ENCODE data around the gene CTH. TPM values are rescaled to one million over a fixed set of nuclear protein-coding genes. Genes with fewer than 3 reads are reported as not detected.

The CTH gene
- polyA plus RNA-seq, 3 donors, result 0.16 to 1.5 (median 0.28) TPM

DNA sequence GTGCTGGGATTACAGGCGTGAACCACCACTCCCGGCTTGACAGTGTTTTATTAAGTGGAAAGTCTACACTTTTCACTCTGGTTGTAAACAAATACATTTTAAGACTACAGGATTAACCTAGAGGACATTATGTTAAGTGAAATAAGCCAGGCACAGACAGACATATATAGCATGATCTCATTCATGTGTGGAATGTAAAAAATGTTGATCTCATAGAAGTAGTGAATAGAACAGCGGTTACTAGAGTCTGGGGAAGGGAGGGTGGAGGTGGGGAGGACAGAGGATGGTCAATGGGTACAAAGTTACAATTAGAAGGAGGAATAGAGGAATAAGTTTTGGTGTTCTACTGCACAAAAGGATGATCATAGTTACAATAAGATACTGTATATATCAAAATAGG lies 16.9 kb downstream of the CTH start:
- Histone ChIP-seq H3K9ac (ENCODE audit: insufficient read depth, low read length, poor library complexity, severe bottlenecking) (no peak overlapping the region), H2AFZ (ENCODE audit: insufficient read depth, low read depth, low read length, poor library complexity, severe bottlenecking) (no peak overlapping the region), H3K4me3 (replicated peaks in 1 of 3; ENCODE audit: low read depth in 2 of 3, low read length in 3 of 3) (no peak overlapping the region), H3K36me3 (replicated peaks in 1 of 2; ENCODE audit: control insufficient read depth in 1 of 2, insufficient read depth in 2 of 2, low read length in 2 of 2) (no peaks in the 10 kb centered on the region), H4K20me1 (ENCODE audit: insufficient read depth, low read length) (no peaks in the 10 kb centered on the region), H3K79me2 (ENCODE audit: insufficient read depth, low read length) (no peaks in the 10 kb centered on the region), H3K9me3 (replicated peaks in 1 of 2; ENCODE audit: control insufficient read depth in 1 of 2, insufficient read depth in 1 of 2, low read length in 2 of 2) (no peaks in the 10 kb centered on the region), H3K4me2 (replicated peaks; ENCODE audit: extremely low read depth, low read length, poor library complexity, severe bottlenecking) (no peak overlapping the region), H3K27me3 (ENCODE audit: control insufficient read depth in 2 of 2, insufficient read depth in 2 of 2, low read length in 2 of 2) (no peaks in the 10 kb centered on the region), H3K27ac (ENCODE audit: low read depth in 1 of 2, low read length in 2 of 2) (no peak overlapping the region), H3K4me1 (ENCODE audit: control insufficient read depth in 1 of 2, insufficient read depth in 2 of 2, low read length in 2 of 2) (no peaks in the 10 kb centered on the region)
- H3K4me3 Mint-ChIP-seq, result no peak overlapping the region
- peak overlapping the region in 1 of 7 donors; percentile 17 for H3K27ac Mint-ChIP-seq
- TF ChIP-seq, protein P1, sequence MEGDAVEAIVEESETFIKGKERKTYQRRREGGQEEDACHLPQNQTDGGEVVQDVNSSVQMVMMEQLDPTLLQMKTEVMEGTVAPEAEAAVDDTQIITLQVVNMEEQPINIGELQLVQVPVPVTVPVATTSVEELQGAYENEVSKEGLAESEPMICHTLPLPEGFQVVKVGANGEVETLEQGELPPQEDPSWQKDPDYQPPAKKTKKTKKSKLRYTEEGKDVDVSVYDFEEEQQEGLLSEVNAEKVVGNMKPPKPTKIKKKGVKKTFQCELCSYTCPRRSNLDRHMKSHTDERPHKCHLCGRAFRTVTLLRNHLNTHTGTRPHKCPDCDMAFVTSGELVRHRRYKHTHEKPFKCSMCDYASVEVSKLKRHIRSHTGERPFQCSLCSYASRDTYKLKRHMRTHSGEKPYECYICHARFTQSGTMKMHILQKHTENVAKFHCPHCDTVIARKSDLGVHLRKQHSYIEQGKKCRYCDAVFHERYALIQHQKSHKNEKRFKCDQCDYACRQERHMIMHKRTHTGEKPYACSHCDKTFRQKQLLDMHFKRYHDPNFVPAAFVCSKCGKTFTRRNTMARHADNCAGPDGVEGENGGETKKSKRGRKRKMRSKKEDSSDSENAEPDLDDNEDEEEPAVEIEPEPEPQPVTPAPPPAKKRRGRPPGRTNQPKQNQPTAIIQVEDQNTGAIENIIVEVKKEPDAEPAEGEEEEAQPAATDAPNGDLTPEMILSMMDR (IDR thresholded peaks at IDR 0.05), result no peak
- no peak for DNase-seq
- no peaks in the 10 kb centered on the region for H3K4me1 Mint-ChIP-seq
- intact Hi-C loops (cut with micrococcal nuclease), result no loop called here
- no peaks in the 10 kb centered on the region for H3K36me3 Mint-ChIP-seq
- no CpG with 5 or more reads among the region's 3 CpGs for WGBS (ENCODE audit: insufficient coverage)
- H3K9me3 Mint-ChIP-seq, result no peaks in the 10 kb centered on the region
- peaks cover 0 to 1% (median 0%) of the 10 kb centered on the region in 3 donors for H3K27me3 Mint-ChIP-seq (ENCODE audit: low read depth in 3 of 3)

DNA sequence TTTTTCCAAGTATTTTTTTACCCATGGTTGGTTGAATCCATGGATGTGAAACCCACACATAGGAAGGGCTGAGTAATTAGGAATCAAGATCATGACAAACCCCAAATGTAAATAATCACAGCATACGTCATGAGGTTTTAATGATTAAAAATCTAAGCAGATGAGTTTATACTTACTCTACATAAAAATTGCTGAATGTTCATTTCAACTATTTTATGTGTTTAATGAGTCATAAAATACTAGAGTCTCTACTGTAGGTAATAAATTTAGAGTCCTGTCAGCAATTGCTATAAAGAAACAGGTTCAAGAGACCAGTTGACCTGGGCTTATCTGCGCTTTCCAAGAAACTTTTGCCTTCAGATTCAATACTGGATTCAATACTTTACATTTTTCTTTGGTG lies 18.2 kb downstream of the CTH start:
- Mint-ChIP-seq H3K9me3 (no peaks in the 10 kb centered on the region), H3K36me3 (no peaks in the 10 kb centered on the region), H3K27ac (no peak overlapping the region), H3K27me3 (ENCODE audit: low read depth in 3 of 3) (peaks cover 0 to 1% (median 0%) of the 10 kb centered on the region in 3 donors), H3K4me3 (no peak overlapping the region), H3K4me1 (no peaks in the 10 kb centered on the region)
- Histone ChIP-seq H3K9me3 (replicated peaks in 1 of 2; ENCODE audit: control insufficient read depth in 1 of 2, insufficient read depth in 1 of 2, low read length in 2 of 2) (no peaks in the 10 kb centered on the region), H3K27ac (ENCODE audit: low read depth in 1 of 2, low read length in 2 of 2) (no peak overlapping the region), H3K4me2 (replicated peaks; ENCODE audit: extremely low read depth, low read length, poor library complexity, severe bottlenecking) (no peak overlapping the region), H3K9ac (ENCODE audit: insufficient read depth, low read length, poor library complexity, severe bottlenecking) (no peak overlapping the region), H3K4me1 (ENCODE audit: control insufficient read depth in 1 of 2, insufficient read depth in 2 of 2, low read length in 2 of 2) (no peaks in the 10 kb centered on the region), H3K27me3 (ENCODE audit: control insufficient read depth in 2 of 2, insufficient read depth in 2 of 2, low read length in 2 of 2) (no peaks in the 10 kb centered on the region), H3K4me3 (replicated peaks in 1 of 3; ENCODE audit: low read depth in 2 of 3, low read length in 3 of 3) (no peak overlapping the region), H3K36me3 (replicated peaks in 1 of 2; ENCODE audit: control insufficient read depth in 1 of 2, insufficient read depth in 2 of 2, low read length in 2 of 2) (no peaks in the 10 kb centered on the region), H2AFZ (ENCODE audit: insufficient read depth, low read depth, low read length, poor library complexity, severe bottlenecking) (no peak overlapping the region), H3K79me2 (ENCODE audit: insufficient read depth, low read length) (no peaks in the 10 kb centered on the region), H4K20me1 (ENCODE audit: insufficient read depth, low read length) (no peaks in the 10 kb centered on the region)
- DNase-seq, result no peak
- TF ChIP-seq, protein P1 (IDR thresholded peaks at IDR 0.05), result no peak
- intact Hi-C loops (cut with micrococcal nuclease), result no loop called here
- WGBS (ENCODE audit: insufficient coverage), result no CpG with 5 or more reads among the region's 2 CpGs

Measured in CD14-positive monocyte (primary cell).